Ishikawa (cell line): Measurements from ENCODE around the gene ELOVL2.

Experiments used
- CEBPB ChIP-seq: IDR thresholded peaks from 2 replicates; pipeline ENCODE4 v1.6.1; 2012
- CREB1 ChIP-seq: IDR thresholded peaks from 2 replicates; pipeline ENCODE4 v1.6.1; 2012; ENCODE audit warnings: low read depth
- EP300 ChIP-seq: IDR thresholded peaks from 2 replicates; pipeline ENCODE4 v1.6.1; 2012; ENCODE audit warnings: borderline replicate concordance
- FOXM1 ChIP-seq: IDR thresholded peaks from 2 replicates; pipeline ENCODE4 v1.6.1; 2012; ENCODE audit warnings: low read depth, borderline replicate concordance
- MAX ChIP-seq: IDR thresholded peaks from 2 replicates; pipeline ENCODE4 v1.6.1; 2012
- NFIC ChIP-seq: IDR thresholded peaks from 2 replicates; pipeline ENCODE4 v1.6.1; 2012
- USF1 ChIP-seq: IDR thresholded peaks from 2 replicates; pipeline ENCODE4 v1.6.1; 2012

DNA sequence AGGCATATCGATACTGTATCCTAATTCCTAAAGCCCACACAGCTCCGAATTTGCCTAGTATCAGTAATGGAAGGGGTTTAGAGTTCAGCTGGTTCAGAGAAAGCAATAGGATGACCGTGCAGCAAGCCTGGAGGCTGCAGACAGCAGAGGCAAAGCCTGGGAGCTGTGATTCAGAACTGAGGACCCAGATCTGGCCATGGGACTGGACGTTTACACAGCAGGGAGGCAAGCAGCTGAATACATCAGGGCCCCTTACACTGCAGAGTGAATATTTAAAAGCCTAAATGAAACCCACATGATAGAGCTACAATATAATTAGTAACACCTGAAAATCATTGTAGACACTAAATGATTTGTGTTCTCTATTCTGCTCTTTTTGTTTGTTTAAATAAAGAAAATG is 38.0 kb downstream of the ELOVL2 start:
- TF ChIP-seq MAX, result no peak
- no peak for TF ChIP-seq USF1
- TF ChIP-seq CEBPB, result no peak
- no peak for TF ChIP-seq NFIC
- TF ChIP-seq EP300, result no peak
- no peak for TF ChIP-seq FOXM1
- no peak for TF ChIP-seq CREB1
